ENCODE data around the gene SNCB.
"Not testable (repeated sequence)": the region's sequence is repeated elsewhere in the genome, so short reads cannot be mapped to it uniquely, and the experiment has no call there.

SNCB gene

DNA sequence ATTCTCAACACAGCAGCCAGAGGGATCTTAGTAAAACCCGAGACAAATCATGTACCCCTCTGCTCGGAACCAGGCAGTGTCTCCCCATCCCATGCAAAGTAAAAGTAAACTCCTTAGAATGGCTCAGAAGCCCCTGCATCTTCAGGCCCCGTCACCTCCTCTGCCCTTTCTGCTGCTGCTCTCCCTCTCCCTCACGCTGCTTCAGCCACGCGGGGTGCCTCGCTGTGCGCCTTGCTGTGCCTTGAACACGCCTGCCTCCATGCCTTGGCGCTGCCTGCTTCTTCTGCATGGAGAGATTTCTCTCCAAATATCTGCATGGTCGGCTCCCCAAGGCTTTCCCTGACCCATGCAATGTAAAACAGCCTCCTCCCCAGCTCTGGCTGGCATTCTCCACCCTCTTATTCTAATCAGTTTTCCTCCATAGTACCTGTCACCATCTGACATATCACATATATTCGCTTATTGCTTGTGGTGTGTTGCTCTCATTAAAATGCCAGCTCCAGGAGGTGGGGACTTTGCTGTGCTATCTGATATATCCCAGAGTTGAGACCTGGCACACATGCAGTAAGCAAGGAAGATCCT lies 28.3 kb downstream of the SNCB start:
- no peak overlapping the region for H3K27ac ChIP-seq
- no peak for TF ChIP-seq ZFX (IDR thresholded peaks at IDR 0.05)
- TF ChIP-seq, protein P1, sequence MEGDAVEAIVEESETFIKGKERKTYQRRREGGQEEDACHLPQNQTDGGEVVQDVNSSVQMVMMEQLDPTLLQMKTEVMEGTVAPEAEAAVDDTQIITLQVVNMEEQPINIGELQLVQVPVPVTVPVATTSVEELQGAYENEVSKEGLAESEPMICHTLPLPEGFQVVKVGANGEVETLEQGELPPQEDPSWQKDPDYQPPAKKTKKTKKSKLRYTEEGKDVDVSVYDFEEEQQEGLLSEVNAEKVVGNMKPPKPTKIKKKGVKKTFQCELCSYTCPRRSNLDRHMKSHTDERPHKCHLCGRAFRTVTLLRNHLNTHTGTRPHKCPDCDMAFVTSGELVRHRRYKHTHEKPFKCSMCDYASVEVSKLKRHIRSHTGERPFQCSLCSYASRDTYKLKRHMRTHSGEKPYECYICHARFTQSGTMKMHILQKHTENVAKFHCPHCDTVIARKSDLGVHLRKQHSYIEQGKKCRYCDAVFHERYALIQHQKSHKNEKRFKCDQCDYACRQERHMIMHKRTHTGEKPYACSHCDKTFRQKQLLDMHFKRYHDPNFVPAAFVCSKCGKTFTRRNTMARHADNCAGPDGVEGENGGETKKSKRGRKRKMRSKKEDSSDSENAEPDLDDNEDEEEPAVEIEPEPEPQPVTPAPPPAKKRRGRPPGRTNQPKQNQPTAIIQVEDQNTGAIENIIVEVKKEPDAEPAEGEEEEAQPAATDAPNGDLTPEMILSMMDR (conservative IDR thresholded peaks at IDR 0.05) = no peak

DNA sequence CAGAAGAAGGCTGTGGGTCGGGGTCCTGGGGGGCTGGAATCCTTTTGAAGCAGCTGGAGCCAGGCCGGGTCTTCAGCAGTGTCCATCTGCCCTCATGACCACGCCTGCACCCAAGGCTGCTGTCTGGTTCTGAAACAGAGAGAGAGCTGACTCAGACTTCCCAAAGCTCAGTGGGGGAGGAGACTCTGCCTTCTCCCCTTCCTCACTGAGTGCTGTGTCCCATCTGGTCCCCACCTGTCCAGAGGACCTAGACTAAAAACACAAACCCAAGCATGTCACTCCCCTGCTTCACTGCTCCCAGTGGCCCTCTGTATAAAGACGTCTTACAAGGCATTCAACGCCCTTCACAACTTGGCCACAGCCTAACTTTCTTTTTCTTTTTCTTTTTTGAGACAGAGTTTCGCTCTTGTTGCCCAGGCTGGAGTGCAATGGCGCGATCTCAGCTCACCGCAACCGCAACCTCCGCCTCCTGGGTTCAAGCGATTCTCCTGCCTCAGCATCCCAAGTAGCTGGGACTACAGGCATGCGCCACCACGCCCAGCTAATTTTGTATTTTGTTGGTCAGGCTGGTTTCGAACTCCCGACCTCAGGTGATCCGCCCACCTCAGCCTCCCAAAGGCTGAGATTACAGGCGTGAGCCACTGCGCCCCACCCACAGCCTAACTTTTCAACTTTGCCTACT lies 30.4 kb downstream of the SNCB start:
- not testable (repeated sequence) for H3K27ac ChIP-seq

DNA sequence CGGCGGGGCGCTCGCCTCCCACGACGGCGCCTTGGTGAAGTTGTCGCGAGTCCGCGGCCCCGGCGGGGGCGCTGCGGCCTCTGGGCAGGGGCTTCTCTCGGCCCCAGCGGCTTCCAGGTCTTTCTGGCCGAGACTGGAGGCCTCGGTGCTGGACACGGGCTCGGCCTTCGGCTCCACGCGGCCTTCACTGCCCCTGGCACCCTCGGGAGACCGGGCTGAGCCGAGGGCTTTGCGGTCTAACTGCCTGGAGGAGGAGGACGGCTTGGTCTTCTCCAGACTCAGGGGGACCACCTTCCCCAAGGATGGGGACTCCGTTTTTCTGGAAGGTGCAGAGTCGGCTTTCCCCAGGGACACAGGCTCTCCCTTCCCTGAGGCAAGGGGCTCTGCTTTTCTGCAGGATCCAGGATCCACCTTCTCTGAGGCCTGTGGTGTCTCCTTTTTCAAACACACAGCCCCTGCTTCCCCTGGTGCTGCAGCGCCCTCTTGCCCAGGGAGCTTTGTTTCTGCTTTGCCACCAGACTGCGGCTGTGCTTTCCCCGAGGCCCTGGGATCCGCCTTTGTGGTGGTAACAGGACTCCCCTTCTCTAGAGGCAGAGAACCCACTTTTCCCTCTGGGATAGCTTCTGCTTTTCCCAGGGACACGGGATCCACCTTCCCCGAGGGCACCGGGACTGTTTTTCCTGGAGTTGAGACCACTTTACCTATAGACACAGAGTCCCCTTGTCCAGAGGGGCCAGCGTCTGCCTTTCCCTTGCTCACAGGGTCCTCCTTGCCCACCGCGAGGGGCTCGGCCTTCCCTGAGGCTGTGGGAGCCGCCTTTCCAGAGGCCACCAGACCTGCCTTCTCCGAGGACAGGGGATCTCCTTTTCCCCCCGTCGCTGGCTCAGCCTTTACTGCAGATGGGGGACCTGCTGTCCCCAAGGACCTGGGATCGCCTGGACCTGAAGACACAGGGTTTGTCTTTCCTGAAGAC lies 32.6 kb downstream of the SNCB start:
- no peak for TF ChIP-seq ZFX (IDR thresholded peaks at IDR 0.05)
- no peak overlapping the region for H3K27ac ChIP-seq

DNA sequence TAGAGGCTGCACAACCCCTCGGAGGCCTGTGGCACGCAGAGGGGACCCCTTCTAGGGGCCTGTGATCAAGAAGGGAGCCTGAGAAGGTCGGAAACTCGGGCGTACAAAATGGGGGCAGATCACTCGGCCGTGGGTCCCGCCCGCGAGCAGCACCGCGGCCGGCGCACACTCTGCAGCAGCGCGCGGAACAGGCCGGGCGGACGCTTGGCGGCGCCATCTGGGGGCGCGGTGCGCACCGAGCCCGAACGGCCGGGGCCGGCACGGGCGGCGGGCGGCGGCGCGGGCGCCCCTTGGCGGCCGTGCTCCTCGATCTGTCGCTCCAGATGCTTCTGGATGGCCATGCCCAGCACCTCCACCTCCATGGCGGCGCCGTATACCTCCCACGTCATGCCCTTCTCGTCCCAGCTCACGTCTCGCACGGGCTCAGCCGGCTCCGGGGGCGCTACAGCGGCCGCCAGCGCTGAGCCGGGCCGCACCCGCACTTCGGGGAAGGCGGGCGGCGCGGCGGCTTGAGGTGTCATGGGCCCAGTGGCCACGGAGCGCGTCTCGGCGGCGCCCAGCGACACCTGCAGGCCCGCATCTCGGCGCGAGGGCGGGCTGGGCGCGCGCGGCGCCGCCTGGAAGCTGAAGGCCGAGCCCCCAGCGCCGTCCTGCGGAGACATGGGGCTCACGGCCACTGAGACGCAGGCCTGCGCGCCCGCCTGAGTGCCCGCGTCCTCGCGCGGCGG lies 33.5 kb downstream of the SNCB start:
- no peak for TF ChIP-seq ZFX (IDR thresholded peaks at IDR 0.05)
- TF ChIP-seq, protein P1 (conservative IDR thresholded peaks at IDR 0.05) = no peak
- no peak overlapping the region for H3K27ac ChIP-seq

DNA sequence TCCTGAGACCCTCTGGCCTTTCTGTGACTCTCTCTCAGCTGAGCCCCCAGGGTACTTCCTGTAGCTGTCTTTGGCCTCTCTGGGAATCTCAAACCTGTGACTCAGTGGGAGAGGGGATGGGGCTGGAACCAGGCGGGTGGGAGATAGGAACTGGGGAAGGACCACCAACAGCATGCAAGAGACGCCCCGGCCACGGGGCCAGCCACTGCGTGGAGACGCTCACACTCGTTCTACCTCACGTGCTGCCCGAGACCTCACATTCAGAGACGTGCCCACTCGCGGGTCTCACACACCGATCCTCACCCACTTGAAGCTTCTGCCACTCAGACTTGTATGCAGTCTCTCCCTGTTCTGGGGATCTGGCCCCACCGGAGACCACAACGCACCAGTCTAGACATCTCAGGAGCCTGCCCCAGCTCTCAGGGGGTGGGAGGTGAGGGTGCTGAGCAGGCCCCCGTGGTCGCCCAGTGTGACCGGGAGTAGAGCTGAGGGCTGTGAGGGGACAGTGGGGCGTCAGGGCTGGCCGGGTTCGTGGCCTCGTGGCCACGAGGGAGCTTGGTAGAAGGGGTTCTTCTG lies 34.2 kb downstream of the SNCB start:
- TF ChIP-seq ZFX (IDR thresholded peaks at IDR 0.05) = no peak
- TF ChIP-seq, protein P1 (conservative IDR thresholded peaks at IDR 0.05) = no peak

DNA sequence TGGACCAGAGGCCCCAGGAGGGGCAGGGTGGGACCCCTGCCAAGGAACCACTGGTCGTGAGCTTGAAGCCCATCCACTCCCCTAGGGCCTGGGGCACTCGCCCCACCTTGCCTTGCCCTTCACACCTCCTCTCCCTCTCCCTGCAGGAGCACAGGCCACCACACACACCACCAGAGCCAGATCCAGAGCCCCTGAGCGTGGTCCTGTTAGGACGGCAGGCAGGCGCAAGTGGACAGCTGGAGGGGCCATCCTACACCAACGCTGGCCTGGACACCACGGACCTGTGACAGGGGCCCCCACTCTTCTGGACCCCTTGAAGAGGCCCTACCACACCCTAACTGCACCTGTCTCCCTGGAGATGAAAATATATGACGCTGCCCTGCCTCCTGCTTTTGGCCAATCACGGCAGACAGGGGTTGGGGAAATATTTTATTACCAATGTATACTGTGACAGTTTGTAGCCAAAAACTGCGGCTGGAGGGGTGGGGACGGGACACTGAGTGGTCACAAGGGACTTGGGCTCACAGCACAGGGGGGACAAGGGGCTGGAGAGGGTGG lies 34.9 kb downstream of the SNCB start:
- TF ChIP-seq ZFX (IDR thresholded peaks at IDR 0.05) = no peak
- TF ChIP-seq, protein P1 (conservative IDR thresholded peaks at IDR 0.05) = no peak
- H3K27ac ChIP-seq = no peak overlapping the region

More for the DNA sequence above, 34.2 kb downstream of the SNCB start:
- H3K27ac ChIP-seq = no peak overlapping the region

DNA sequence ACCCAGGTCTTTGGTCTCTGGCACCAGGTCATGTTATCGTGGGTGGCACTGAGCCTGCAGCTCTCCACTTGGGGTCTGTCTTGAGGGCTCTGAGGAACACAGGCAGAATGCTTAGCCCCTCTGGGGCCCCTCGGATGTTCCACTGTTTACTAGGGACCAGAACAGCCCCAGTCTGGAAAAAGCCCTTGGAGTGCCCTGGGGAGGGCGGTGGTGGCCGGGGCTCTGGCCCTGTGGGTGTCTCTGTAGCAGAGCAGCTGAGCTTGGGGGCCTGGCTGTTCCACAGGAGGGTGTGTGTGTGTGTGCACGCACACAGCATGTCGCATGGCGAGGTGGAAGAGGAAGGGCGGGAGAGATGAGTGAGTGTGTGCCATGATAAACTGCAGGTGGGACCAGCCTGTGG lies 35.8 kb downstream of the SNCB start:
- H3K27ac ChIP-seq = no peak overlapping the region
- TF ChIP-seq ZFX (IDR thresholded peaks at IDR 0.05) = no peak
- TF ChIP-seq, protein P1 (conservative IDR thresholded peaks at IDR 0.05) = no peak
